Measurements from ENCODE around the gene LUC7L2. TPM values are rescaled to one million over a fixed set of nuclear protein-coding genes. Genes with fewer than 3 reads are reported as not detected.
"Not testable (repeated sequence)": the region's sequence is repeated elsewhere in the genome, so short reads cannot be mapped to it uniquely, and the experiment has no call there.

The LUC7L2 gene
- total and polyA plus RNA-seq, 9 of the 15 experiments (the other 6 are each of a cell fraction or from before 2014, with no cell fraction given): 56.1 to 207 (median 141) TPM

DNA sequence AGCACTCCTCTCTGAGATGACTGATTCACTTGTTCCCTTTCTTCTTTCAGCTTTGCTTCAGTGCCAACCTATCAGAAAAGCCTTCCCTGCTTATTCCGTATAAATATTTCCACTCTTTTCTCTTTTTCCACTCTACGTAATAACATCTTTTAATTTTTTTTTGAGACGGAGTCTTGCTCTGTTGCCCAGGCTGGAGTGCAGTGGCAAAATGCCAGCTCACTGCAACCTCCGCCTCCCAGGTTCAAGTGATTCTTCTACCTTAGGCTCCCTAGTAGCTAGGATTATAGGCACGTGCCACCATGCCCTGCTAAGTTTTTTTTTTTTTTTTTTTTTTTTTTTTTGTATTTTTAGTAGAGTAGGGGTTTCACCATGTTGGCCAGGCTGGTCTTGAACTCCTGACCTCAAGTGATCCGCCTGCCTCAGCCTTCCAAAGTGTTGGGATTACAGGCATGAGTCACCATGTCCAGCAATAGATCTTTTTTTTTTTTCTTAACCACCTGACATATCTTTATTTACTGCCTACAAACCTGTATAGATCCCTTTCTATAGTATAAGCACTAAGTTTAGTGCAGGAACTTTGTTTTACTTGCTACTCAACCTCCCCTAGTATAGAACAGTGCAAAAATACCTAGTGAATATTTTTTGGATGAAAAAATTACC is 55.2 kb downstream of the LUC7L2 start:
- intact Hi-C loops (cut with micrococcal nuclease); BruUV-seq (replicated peaks); H3K4me1 ChIP-seq (replicated peaks in 1 of 2; ENCODE audit: control insufficient read depth in 2 of 2, insufficient read depth in 2 of 2, low read length in 2 of 2); H3K9ac ChIP-seq (ENCODE audit: insufficient read depth in 1 of 2, low read depth in 2 of 2, low read length in 2 of 2); H3K9me1 ChIP-seq (ENCODE audit: control insufficient read depth, insufficient read depth, low read length); H3K79me2 ChIP-seq (ENCODE audit: control insufficient read depth, insufficient read depth, low read length); H3K27me3 ChIP-seq (ENCODE audit: control insufficient read depth in 2 of 2, insufficient read depth in 2 of 2, low read length in 2 of 2); FAIRE-seq; H3K4me3 ChIP-seq; H3K4me2 ChIP-seq (ENCODE audit: insufficient read depth, low read length); in situ Hi-C loops (cut with MboI); H3K27ac ChIP-seq (ENCODE audit: extremely low read depth, low read depth, low read length); CTCF ChIA-PET (ENCODE audit: low intra/inter-chr PET ratio); H2AFZ ChIP-seq (ENCODE audit: low read depth, low read length); H3K9me3 ChIP-seq (replicated peaks; ENCODE audit: control insufficient read depth, insufficient read depth, low read depth, low read length); DNase-seq (ENCODE audit: extremely low read depth in 1 of 4, low spot score in 3 of 4); ATAC-seq; H4K20me1 ChIP-seq (replicated peaks; ENCODE audit: control insufficient read depth, insufficient read depth, low read length); TF ChIP-seq JUND (tag; IDR thresholded peaks at IDR 0.05; ENCODE audit: borderline replicate concordance, low read depth, low read length): not testable (repeated sequence)
- TF ChIP-seq, protein P1, sequence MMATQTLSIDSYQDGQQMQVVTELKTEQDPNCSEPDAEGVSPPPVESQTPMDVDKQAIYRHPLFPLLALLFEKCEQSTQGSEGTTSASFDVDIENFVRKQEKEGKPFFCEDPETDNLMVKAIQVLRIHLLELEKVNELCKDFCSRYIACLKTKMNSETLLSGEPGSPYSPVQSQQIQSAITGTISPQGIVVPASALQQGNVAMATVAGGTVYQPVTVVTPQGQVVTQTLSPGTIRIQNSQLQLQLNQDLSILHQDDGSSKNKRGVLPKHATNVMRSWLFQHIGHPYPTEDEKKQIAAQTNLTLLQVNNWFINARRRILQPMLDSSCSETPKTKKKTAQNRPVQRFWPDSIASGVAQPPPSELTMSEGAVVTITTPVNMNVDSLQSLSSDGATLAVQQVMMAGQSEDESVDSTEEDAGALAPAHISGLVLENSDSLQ (IDR thresholded peaks at IDR 0.05): peak; percentile 56
- TF ChIP-seq ZNF121 (CRISPR knock-in tag; conservative IDR thresholded peaks at IDR 0.05) (peak; percentile 59; the same call in 1 of the 2 replicates), ZNF384 (IDR thresholded peaks at IDR 0.05; ENCODE audit: low read depth, low read length) (peak; percentile 59), MEIS2 (IDR thresholded peaks at IDR 0.05; ENCODE audit: partially characterized antibody) (peak; percentile 65), JUND (IDR thresholded peaks at IDR 0.05; ENCODE audit: borderline replicate concordance, low read depth, low read length) (peak; percentile 27; the same call in 1 of the 2 replicates), NFIC (IDR thresholded peaks at IDR 0.05) (peak; percentile 87), FOSL1 (tag; conservative IDR thresholded peaks at IDR 0.05) (peak; percentile 67)
- TF ChIP-seq, protein P2, sequence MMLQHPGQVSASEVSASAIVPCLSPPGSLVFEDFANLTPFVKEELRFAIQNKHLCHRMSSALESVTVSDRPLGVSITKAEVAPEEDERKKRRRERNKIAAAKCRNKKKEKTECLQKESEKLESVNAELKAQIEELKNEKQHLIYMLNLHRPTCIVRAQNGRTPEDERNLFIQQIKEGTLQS (IDR thresholded peaks at IDR 0.05): peak; percentile 59; the same call in 1 of the 2 replicates
- TF ChIP-seq, protein P2 (CRISPR knock-in tag; conservative IDR thresholded peaks at IDR 0.05): not testable (repeated sequence)
- POLR2A ChIA-PET: interaction anchor here (0.7 to 1.2 kb wide), 3 partner anchors 10 to 33 kb away, joined by 3 to 4 read pairs (median 3); no protein-coding TSS in a partner anchor
- 82% methylated on average over 6 of the region's 6 CpGs for WGBS (ENCODE audit: insufficient coverage, low coverage, missing lambda C conversion rate)
- H3K36me3 ChIP-seq (ENCODE audit: control insufficient read depth, insufficient read depth, low read length): peaks cover 97% of the 10 kb centered on the region
